ENCODE measurements around the gene NKAIN2. TPM values are rescaled to one million over a fixed set of nuclear protein-coding genes. Genes with fewer than 3 reads are reported as not detected.

The NKAIN2 gene
- total RNA-seq, 1 experiment from 2014 or later, result not detected

DNA sequence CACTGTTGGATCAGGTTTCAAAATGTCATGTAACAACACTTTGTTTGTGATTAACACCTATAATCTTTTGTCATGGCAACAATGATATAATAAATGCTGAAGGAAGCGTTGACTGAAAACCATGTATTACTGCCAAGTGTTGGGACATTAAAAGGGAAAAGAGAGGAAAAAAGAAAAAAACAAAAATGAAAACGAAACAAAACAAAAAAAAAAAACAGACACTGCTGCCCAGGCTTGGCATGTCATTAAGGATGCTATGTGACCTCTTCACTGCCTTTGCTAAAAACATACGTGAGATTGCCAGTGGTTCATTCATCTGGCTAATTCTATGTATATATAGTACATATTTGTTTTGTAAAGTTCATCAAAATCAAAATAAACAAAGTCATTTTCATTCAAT lies 641.9 kb downstream of the NKAIN2 start:
- Histone ChIP-seq H4K20me1 (ENCODE audit: insufficient read depth) (no peaks in the 10 kb centered on the region), H3K79me2 (ENCODE audit: insufficient read depth, low read length) (no peaks in the 10 kb centered on the region), H3K4me3 (replicated peaks in 1 of 2; ENCODE audit: low read depth in 1 of 2, low read length in 2 of 2) (no peak overlapping the region), H3K9me3 (ENCODE audit: control insufficient read depth in 1 of 2, insufficient read depth in 1 of 2, low read depth in 1 of 2, low read length in 2 of 2) (no peaks in the 10 kb centered on the region), H3K4me2 (ENCODE audit: low read length) (no peak overlapping the region), H3K9ac (ENCODE audit: low read length) (no peak overlapping the region), H3K9me2 (ENCODE audit: insufficient read depth) (no peaks in the 10 kb centered on the region), H2AFZ (ENCODE audit: low read depth, low read length, poor library complexity, severe bottlenecking) (no peak overlapping the region), H3K4me1 (ENCODE audit: control insufficient read depth in 1 of 2, insufficient read depth in 2 of 2, low read length in 2 of 2) (no peaks in the 10 kb centered on the region), H3K36me3 (ENCODE audit: control insufficient read depth in 1 of 2, insufficient read depth in 2 of 2, low read length in 2 of 2) (no peaks in the 10 kb centered on the region), H3K27ac (ENCODE audit: low read depth, low read length) (no peak overlapping the region), H3K27me3 (ENCODE audit: insufficient read depth, low read length) (no peaks in the 10 kb centered on the region)
- POLR2A ChIA-PET, result no interaction called here
- no TSS peak for BruUV-seq (replicated peaks)
- CTCF ChIA-PET, result no interaction called here
- TF ChIP-seq JUND (IDR thresholded peaks at IDR 0.05) (no peak), POLR2AphosphoS5 (IDR thresholded peaks at IDR 0.05; ENCODE audit: low read depth, low read length) (no peak), EGR1 (IDR thresholded peaks at IDR 0.05; ENCODE audit: low read depth) (no peak), FOSL1 (IDR thresholded peaks at IDR 0.05; ENCODE audit: low read depth) (no peak), REST (IDR thresholded peaks at IDR 0.05; ENCODE audit: low read depth) (no peak), MAX (IDR thresholded peaks at IDR 0.05) (no peak)
- TF ChIP-seq, protein P1, sequence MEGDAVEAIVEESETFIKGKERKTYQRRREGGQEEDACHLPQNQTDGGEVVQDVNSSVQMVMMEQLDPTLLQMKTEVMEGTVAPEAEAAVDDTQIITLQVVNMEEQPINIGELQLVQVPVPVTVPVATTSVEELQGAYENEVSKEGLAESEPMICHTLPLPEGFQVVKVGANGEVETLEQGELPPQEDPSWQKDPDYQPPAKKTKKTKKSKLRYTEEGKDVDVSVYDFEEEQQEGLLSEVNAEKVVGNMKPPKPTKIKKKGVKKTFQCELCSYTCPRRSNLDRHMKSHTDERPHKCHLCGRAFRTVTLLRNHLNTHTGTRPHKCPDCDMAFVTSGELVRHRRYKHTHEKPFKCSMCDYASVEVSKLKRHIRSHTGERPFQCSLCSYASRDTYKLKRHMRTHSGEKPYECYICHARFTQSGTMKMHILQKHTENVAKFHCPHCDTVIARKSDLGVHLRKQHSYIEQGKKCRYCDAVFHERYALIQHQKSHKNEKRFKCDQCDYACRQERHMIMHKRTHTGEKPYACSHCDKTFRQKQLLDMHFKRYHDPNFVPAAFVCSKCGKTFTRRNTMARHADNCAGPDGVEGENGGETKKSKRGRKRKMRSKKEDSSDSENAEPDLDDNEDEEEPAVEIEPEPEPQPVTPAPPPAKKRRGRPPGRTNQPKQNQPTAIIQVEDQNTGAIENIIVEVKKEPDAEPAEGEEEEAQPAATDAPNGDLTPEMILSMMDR (IDR thresholded peaks at IDR 0.05 in 2 of 3, conservative IDR thresholded peaks at IDR 0.05 in 1 of 3; ENCODE audit: borderline replicate concordance in 1 of 3, insufficient read depth in 1 of 3, low read depth in 2 of 3, low read length in 2 of 3), result no peak
- RAD21 ChIA-PET (ENCODE audit: low non-redundant PET in 1 of 2, low total read pairs in 2 of 2, uncharacterized antibody in 2 of 2, unreplicated experiment in 2 of 2), result no interaction called here
- intact Hi-C loops (cut with micrococcal nuclease), result no loop called here
- DNase-seq (ENCODE audit: low read depth, low spot score) (no peak), ATAC-seq (no peak)
